Middle frontal gyrus (tissue), 1 donor: Measurements from ENCODE around the gene CYGB.

Source experiments
- DNase-seq: peaks from one replicate; pipeline ENCODE4 v3.0.0-alpha.2; 2015; ENCODE audit warnings: low spot score; ENCODE audit errors: extremely low spot score

The CYGB gene

GRCh38 chr17:76501827-76502307 lies 35.6 kb downstream of the CYGB start:
- no peak for DNase-seq

- no peak for DNase-seq
Observed at GRCh38 chr17:76501018-76501826, 36.3 kb downstream of the CYGB start, which contains the start of gene RHBDF2. Gene RHBDF2 (minus strand): TSS chr17:76501423. CDS start chr17:76481524, 19,899 bp downstream.

GRCh38 chr17:76500747-76501017 lies 36.8 kb downstream of the CYGB start:
- DNase-seq: no peak

GRCh38 chr17:76500074-76500746 lies 37.3 kb downstream of the CYGB start:
- no peak for DNase-seq

- no peak for DNase-seq
Observed at GRCh38 chr17:76499267-76499667, 38.2 kb downstream of the CYGB start.

GRCh38 chr17:76498876-76499251 lies 38.6 kb downstream of the CYGB start:
- no peak for DNase-seq

- DNase-seq: no peak
Observed at GRCh38 chr17:76497979-76498875, 39.3 kb downstream of the CYGB start.

GRCh38 chr17:76497699-76497978 lies 39.9 kb downstream of the CYGB start:
- no peak for DNase-seq

GRCh38 chr17:76496464-76496863 lies 41.0 kb downstream of the CYGB start:
- no peak for DNase-seq

GRCh38 chr17:76495663-76496400 lies 41.7 kb downstream of the CYGB start:
- DNase-seq: no peak

GRCh38 chr17:76493505-76494167 lies 43.9 kb downstream of the CYGB start:
- DNase-seq: no peak

GRCh38 chr17:76492989-76493501 lies 44.5 kb downstream of the CYGB start:
- DNase-seq: no peak

GRCh38 chr17:76492123-76492988 lies 45.2 kb downstream of the CYGB start:
- DNase-seq: no peak

GRCh38 chr17:76491271-76492122 lies 46.0 kb downstream of the CYGB start:
- no peak for DNase-seq

- no peak for DNase-seq
Observed at GRCh38 chr17:76490112-76490710, 47.3 kb downstream of the CYGB start.

- no peak for DNase-seq
Observed at GRCh38 chr17:76487451-76488192, 49.9 kb downstream of the CYGB start.

GRCh38 chr17:76485569-76485968 lies 51.9 kb downstream of the CYGB start:
- DNase-seq: peak; percentile 27
